Measurements from ENCODE around the gene ANO6.

- TF ChIP-seq CTCF (conservative IDR thresholded peaks at IDR 0.05): no peak
- TF ChIP-seq EZH2 (IDR thresholded peaks at IDR 0.05; ENCODE audit: low read depth): no peak
Observed at GRCh38 chr12:45315462-45315861, 99.6 kb downstream of the ANO6 start.
